Measurements from ENCODE around the gene TUBG1.

DNA sequence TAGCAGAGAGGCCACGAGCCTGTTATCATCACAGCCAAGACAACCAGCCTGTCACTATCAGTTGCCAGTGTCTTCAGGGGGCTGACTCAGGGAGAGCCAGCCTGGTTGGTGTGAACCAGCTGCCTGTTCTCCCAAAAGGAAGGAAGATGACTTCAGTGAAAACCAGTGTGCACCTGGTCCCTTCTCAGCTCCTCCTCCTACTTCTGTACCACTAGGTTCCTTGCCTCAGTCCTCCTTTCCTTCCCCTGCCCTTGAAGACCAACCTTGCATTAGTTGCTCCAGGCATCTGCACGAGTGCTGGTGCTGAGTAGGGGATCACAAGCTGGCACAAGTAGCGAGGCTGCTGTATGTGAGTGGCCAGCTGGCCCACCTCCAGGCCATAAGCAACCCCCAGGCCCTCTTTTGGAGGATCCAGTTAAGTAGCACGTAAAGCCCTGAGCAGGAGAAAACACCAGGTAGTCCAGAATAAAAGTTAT lies 8.5 kb downstream of the TUBG1 start:
- TF ChIP-seq, protein P1, sequence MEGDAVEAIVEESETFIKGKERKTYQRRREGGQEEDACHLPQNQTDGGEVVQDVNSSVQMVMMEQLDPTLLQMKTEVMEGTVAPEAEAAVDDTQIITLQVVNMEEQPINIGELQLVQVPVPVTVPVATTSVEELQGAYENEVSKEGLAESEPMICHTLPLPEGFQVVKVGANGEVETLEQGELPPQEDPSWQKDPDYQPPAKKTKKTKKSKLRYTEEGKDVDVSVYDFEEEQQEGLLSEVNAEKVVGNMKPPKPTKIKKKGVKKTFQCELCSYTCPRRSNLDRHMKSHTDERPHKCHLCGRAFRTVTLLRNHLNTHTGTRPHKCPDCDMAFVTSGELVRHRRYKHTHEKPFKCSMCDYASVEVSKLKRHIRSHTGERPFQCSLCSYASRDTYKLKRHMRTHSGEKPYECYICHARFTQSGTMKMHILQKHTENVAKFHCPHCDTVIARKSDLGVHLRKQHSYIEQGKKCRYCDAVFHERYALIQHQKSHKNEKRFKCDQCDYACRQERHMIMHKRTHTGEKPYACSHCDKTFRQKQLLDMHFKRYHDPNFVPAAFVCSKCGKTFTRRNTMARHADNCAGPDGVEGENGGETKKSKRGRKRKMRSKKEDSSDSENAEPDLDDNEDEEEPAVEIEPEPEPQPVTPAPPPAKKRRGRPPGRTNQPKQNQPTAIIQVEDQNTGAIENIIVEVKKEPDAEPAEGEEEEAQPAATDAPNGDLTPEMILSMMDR (IDR thresholded peaks at IDR 0.05) = no peak
- TF ChIP-seq POLR2A (IDR thresholded peaks at IDR 0.05) = no peak

All from sigmoid colon (tissue), 3 donors.